ENCODE results near the gene FAM149A.

FAM149A gene

DNA sequence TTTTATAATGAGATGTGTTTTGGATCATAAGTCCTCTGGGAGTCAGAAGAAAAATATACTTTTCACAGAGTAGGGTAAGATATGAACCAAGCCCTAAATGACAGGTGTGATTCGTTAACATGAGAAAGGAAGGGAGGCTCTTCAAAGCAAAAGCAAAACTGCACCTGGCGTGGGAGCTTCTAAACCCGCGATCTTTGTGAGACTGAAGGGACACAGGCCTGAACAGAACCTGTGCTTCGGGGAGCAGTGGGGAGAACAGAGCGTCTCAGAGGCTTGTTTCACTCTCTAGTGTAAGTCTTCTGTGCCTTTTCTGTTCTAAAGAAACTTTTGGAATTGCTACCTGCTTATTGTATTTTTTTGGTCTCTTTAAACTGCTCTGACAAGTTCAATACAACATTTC is 56.6 kb downstream of the FAM149A start:
- Histone ChIP-seq H3K27ac (no peak overlapping the region), H3K27me3 (replicated peaks) (no peaks in the 10 kb centered on the region), H3K36me3 (replicated peaks) (no peaks in the 10 kb centered on the region), H3K4me3 (ENCODE audit: low read depth, low read length) (no peak overlapping the region)
- TF ChIP-seq, protein P1, sequence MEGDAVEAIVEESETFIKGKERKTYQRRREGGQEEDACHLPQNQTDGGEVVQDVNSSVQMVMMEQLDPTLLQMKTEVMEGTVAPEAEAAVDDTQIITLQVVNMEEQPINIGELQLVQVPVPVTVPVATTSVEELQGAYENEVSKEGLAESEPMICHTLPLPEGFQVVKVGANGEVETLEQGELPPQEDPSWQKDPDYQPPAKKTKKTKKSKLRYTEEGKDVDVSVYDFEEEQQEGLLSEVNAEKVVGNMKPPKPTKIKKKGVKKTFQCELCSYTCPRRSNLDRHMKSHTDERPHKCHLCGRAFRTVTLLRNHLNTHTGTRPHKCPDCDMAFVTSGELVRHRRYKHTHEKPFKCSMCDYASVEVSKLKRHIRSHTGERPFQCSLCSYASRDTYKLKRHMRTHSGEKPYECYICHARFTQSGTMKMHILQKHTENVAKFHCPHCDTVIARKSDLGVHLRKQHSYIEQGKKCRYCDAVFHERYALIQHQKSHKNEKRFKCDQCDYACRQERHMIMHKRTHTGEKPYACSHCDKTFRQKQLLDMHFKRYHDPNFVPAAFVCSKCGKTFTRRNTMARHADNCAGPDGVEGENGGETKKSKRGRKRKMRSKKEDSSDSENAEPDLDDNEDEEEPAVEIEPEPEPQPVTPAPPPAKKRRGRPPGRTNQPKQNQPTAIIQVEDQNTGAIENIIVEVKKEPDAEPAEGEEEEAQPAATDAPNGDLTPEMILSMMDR (IDR thresholded peaks at IDR 0.05; ENCODE audit: low read depth, low read length, missing control alignments) = no peak
- no peak for DNase-seq
- in situ Hi-C loops (cut with HindIII; ENCODE audit: low pct_ligation_motif_present, low sequenced_read_pairs) = no loop called here

DNA sequence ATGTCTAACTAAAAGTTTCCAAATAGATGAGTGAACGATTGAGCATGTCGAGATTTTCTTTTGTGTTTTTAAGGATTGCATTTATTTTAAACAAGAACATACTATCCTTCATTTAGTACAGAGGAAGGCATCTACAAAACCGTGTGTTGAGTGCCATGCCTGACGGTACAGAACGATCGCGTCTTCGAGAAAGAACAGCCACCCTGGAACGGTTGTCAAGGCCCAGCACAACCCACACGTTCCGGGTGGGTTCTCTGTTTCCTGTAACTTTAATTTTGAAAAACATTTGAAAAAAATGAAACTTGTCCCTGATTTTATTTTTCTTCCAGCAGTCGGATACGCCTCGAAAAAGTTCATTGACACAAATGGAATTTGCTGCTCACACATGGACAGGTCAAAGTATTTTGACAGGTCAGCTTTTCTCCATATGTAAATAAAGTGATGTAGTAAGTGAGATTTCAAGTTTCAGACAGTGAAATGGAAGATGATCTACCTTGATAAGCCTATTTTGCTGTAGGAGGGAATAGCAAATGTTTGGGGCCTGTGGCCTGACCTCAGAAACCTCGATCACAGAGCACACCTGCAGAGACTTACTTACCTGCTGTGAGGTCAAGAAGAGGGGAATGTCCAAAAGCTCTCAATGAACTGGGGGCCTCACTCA is 62.5 kb downstream of the FAM149A start:
- in situ Hi-C loops (cut with HindIII; ENCODE audit: low pct_ligation_motif_present, low sequenced_read_pairs) = no loop called here
- Histone ChIP-seq H3K36me3 (replicated peaks) (no peaks in the 10 kb centered on the region), H3K4me3 (ENCODE audit: low read depth, low read length) (no peak overlapping the region), H3K27me3 (replicated peaks) (no peaks in the 10 kb centered on the region), H3K27ac (no peak overlapping the region)
- DNase-seq = no peak
- TF ChIP-seq, protein P1 (IDR thresholded peaks at IDR 0.05; ENCODE audit: low read depth, low read length, missing control alignments) = no peak

- H3K36me3 ChIP-seq (replicated peaks) = no peaks in the 10 kb centered on the region
- DNase-seq = no peak
- no peak overlapping the region for H3K4me3 ChIP-seq (ENCODE audit: low read depth, low read length)
- TF ChIP-seq, protein P1 (IDR thresholded peaks at IDR 0.05; ENCODE audit: low read depth, low read length, missing control alignments) = no peak
- H3K27ac ChIP-seq = no peak overlapping the region
- H3K27me3 ChIP-seq (replicated peaks) = no peaks in the 10 kb centered on the region
- in situ Hi-C loops (cut with HindIII; ENCODE audit: low pct_ligation_motif_present, low sequenced_read_pairs) = no loop called here
Observed at GRCh38 chr4:186167605-186168004, 63.1 kb downstream of the FAM149A start.

DNA sequence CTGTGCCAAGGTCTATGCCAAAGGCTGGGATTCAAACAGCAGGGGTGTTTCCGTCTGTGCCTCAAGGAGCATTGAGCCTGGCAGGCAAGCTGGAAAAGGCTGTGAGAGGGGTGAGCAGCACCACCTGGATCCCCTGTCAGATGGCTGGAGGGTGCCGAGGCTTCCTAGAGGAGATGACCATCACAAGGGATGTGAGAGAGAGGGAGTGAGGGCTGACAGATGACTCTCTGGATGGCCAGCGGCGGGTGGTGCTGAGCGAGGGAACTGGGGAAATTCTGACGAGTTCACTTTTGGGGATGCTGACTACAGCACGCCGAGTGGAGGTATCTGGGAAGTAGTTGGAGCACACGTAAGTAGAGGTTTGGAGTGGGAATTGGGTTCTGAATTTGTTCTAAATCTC is 64.2 kb downstream of the FAM149A start:
- no peak for DNase-seq
- Histone ChIP-seq H3K27ac (no peak overlapping the region), H3K4me3 (ENCODE audit: low read depth, low read length) (no peak overlapping the region), H3K36me3 (replicated peaks) (no peaks in the 10 kb centered on the region), H3K27me3 (replicated peaks) (no peaks in the 10 kb centered on the region)
- TF ChIP-seq, protein P1 (IDR thresholded peaks at IDR 0.05; ENCODE audit: low read depth, low read length, missing control alignments) = no peak
- in situ Hi-C loops (cut with HindIII; ENCODE audit: low pct_ligation_motif_present, low sequenced_read_pairs) = no loop called here

DNA sequence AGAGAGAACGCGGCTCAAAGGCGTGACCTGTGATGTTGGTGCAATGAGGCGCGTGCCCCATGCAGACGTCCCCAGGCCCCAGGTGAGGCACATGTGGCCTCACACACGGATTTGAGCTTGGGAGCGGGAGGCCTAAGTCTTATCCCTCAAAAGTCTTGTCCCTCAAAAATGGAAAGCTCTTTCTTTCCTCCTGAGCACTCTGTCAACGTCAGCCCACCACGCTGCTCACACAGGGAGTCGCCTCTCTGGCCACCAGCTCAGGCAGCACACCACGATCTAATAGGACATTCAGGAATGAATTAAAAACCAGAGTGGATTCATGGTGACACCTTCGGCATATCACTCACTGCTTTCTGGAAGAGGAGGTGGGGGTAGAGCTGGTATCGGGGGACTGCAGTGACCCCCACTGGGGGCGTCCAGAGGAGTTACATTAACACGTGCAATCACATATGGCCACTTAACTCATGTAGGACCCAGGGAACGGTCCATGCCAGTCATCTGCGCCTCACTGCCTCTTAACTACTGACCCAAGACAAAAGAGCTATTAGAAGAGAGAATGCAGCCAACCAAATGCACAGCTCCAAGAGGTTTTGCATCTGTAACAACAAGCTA is 64.9 kb downstream of the FAM149A start:
- DNase-seq = no peak
- in situ Hi-C loops (cut with HindIII; ENCODE audit: low pct_ligation_motif_present, low sequenced_read_pairs) = no loop called here
- Histone ChIP-seq H3K4me3 (ENCODE audit: low read depth, low read length) (no peak overlapping the region), H3K27ac (no peak overlapping the region), H3K36me3 (replicated peaks) (no peaks in the 10 kb centered on the region), H3K27me3 (replicated peaks) (no peaks in the 10 kb centered on the region)
- TF ChIP-seq, protein P1 (IDR thresholded peaks at IDR 0.05; ENCODE audit: low read depth, low read length, missing control alignments) = no peak

Measured in brain microvascular endothelial cell (primary cell).